Liver (tissue), 9 donors: Measurements from ENCODE around the gene SCAI. TPM values are rescaled to one million over a fixed set of nuclear protein-coding genes. Genes with fewer than 3 reads are reported as not detected.

Experiments used
- DNase-seq: peaks from one replicate; pipeline ENCODE4 v3.0.0-alpha.2; 2017; ENCODE audit warnings: low spot score
- H3K27ac ChIP-seq, 2 donors: one replicate each; pipeline ENCODE4 v1.7.0; 2013; ENCODE audit warnings: inconsistent platforms in 2 of 2, low read length in 2 of 2, control low read depth in 1 of 2, low read depth in 1 of 2, mild to moderate bottlenecking in 1 of 2
- H3K27me3 ChIP-seq, 4 donors: one replicate each; pipeline versions ENCODE4 v1.6.1 to v1.7.0; 2013; ENCODE audit warnings: low read length in 3 of 4, inconsistent platforms in 1 of 4, mild to moderate bottlenecking in 1 of 4, moderate library complexity in 1 of 4; ENCODE audit not compliant: control insufficient read depth in 4 of 4, insufficient read depth in 4 of 4
- H3K36me3 ChIP-seq, 4 donors: one replicate each; pipeline versions ENCODE4 v1.6.1 to v1.7.0; 2013; ENCODE audit warnings: low read length in 3 of 4, mild to moderate bottlenecking in 3 of 4, low read depth in 1 of 4, moderate library complexity in 1 of 4; ENCODE audit not compliant: control insufficient read depth in 4 of 4, insufficient read depth in 3 of 4
- H3K4me1 ChIP-seq, 4 donors: one replicate each; pipeline versions ENCODE4 v1.6.1 to v1.7.0; 2013; ENCODE audit warnings: low read length in 3 of 4, mild to moderate bottlenecking in 3 of 4, moderate library complexity in 1 of 4; ENCODE audit not compliant: control insufficient read depth in 4 of 4, insufficient read depth in 4 of 4
- H3K4me3 ChIP-seq, 3 donors: one replicate each; pipeline versions ENCODE4 v1.6.1 to v1.7.0; 2013; ENCODE audit warnings: low read length in 3 of 3, control low read depth in 1 of 3, low read depth in 1 of 3, mild to moderate bottlenecking in 1 of 3
- H3K9ac ChIP-seq, 2 donors: one replicate each; pipeline ENCODE4 v1.7.0; 2013; ENCODE audit warnings: low read length in 2 of 2, mild to moderate bottlenecking in 2 of 2, moderate library complexity in 2 of 2, control low read depth in 1 of 2, low read depth in 1 of 2
- H3K9me3 ChIP-seq, 4 donors: one replicate each; pipeline versions ENCODE4 v1.6.1 to v1.7.0; 2013; ENCODE audit warnings: low read length in 3 of 4; ENCODE audit not compliant: control insufficient read depth in 4 of 4
- EGR1 ChIP-seq, 2 donors: IDR thresholded peaks; 2 replicates each; pipeline ENCODE4 v1.6.1; 2016 to 2018; ENCODE audit warnings: antibody characterized with exemption in 2 of 2, low read depth in 2 of 2
- FOXA1 ChIP-seq: IDR thresholded peaks from 2 replicates; pipeline ENCODE4 v1.6.1; 2016; ENCODE audit warnings: antibody characterized with exemption
- FOXA2 ChIP-seq: IDR thresholded peaks from 2 replicates; pipeline ENCODE4 v1.6.1; 2016; ENCODE audit warnings: antibody characterized with exemption
- GABPA ChIP-seq, 2 donors: IDR thresholded peaks in 1 of 2; conservative IDR thresholded peaks in 1 of 2; 2 replicates each; pipeline ENCODE4 v1.6.1; 2016; ENCODE audit warnings: antibody characterized with exemption in 2 of 2, mild to moderate bottlenecking in 1 of 2, moderate library complexity in 1 of 2
- HNF4A ChIP-seq, 2 donors: conservative IDR thresholded peaks; 2 replicates each; pipeline ENCODE4 v1.6.1; 2016; ENCODE audit warnings: antibody characterized with exemption in 2 of 2, mild to moderate bottlenecking in 2 of 2
- JUND ChIP-seq, 2 donors: IDR thresholded peaks; 2 replicates each; pipeline ENCODE4 v1.6.1; 2016; ENCODE audit warnings: antibody characterized with exemption in 2 of 2
- MAX ChIP-seq: IDR thresholded peaks from 2 replicates; pipeline ENCODE4 v1.6.1; 2016; ENCODE audit warnings: antibody characterized with exemption
- NR2F2 ChIP-seq: IDR thresholded peaks from 2 replicates; pipeline ENCODE4 v1.6.1; 2016; ENCODE audit warnings: antibody characterized with exemption
- RAD21 ChIP-seq, 2 donors: IDR thresholded peaks; 2 replicates each; pipeline ENCODE4 v1.6.1; 2016; ENCODE audit warnings: antibody characterized with exemption in 2 of 2, mild to moderate bottlenecking in 2 of 2
- REST ChIP-seq: IDR thresholded peaks from 2 replicates; pipeline ENCODE4 v1.6.1; 2016; ENCODE audit warnings: antibody characterized with exemption, mild to moderate bottlenecking
- RXRA ChIP-seq, 2 donors: IDR thresholded peaks; 2 replicates each; pipeline ENCODE4 v1.6.1; 2017 to 2018; ENCODE audit warnings: antibody characterized with exemption in 2 of 2, mild to moderate bottlenecking in 1 of 2
- SP1 ChIP-seq: IDR thresholded peaks from 2 replicates; pipeline ENCODE4 v1.6.1; 2018; ENCODE audit warnings: antibody characterized with exemption, mild to moderate bottlenecking
- TAF1 ChIP-seq: conservative IDR thresholded peaks from 2 replicates; pipeline ENCODE4 v1.6.1; 2016; ENCODE audit warnings: antibody characterized with exemption, mild to moderate bottlenecking
- YY1 ChIP-seq: IDR thresholded peaks from 2 replicates; pipeline ENCODE4 v1.6.1; 2016; ENCODE audit warnings: antibody characterized with exemption, mild to moderate bottlenecking
- ZBTB33 ChIP-seq: IDR thresholded peaks from 2 replicates; pipeline ENCODE4 v1.6.1; 2016; ENCODE audit warnings: antibody characterized with exemption
- WGBS: extraction: QIAGEN DNeasy Blood & Tissue Kit; methylation state at CpG from one replicate; pipeline ENCODE4 v1.1.7; 2013; 5-methylcytosine and 5-hydroxymethylcytosine counted together
- polyA plus RNA-seq, 2 donors: library from polyadenylated mRNA; stranded (reverse) in 1 of 2; unstranded in 1 of 2; fragments of 200-250 nt in 1 of 2; fragments of >200 nt in 1 of 2; fragmentation: Nextera tagmentation in 1 of 2; extraction: Ambion mirVana in 1 of 2; gene quantifications; one replicate each; pipeline versions ENCODE4 v1.2.1 to v1.2.3, GENCODE V29; 2013 to 2015
- total RNA-seq, 2 donors: library from RNA; depleted of rRNA; stranded (reverse); fragments of >200 nt; gene quantifications; one replicate each; pipeline ENCODE4 v1.2.3, GENCODE V29; 2014
- TF ChIP-seq, protein P1 (sequence below): IDR thresholded peaks from 2 replicates; pipeline ENCODE4 v1.6.1; 2016; ENCODE audit warnings: antibody characterized with exemption
- TF ChIP-seq, protein P2 (sequence below): fragments of 150-350 bp; IDR thresholded peaks from 2 replicates; pipeline ENCODE4 v1.5.1; 2017; ENCODE audit warnings: improper control_type of control experiment, low read depth, low read length; ENCODE audit not compliant: missing input control
- donor health status: healthy.
- donor health status: healthy.
- donor health status: healthy.
- donor health status: healthy.
- donor health status: healthy.

The SCAI gene
- total and polyA plus RNA-seq, 4 donors: 0.24 to 5.3 (median 1.6) TPM

GRCh38 chr9:125161284-125161918, 18.1 kb upstream of the SCAI start:
- H3K4me1 ChIP-seq: peaks cover 0 to 7% (median 2%) of the 10 kb centered on the region in 4 donors
- H3K4me3 ChIP-seq: no peak overlapping the region
- no peak overlapping the region for H3K9ac ChIP-seq
- peaks cover 0 to 9% (median 5%) of the 10 kb centered on the region in 4 donors for H3K36me3 ChIP-seq
- DNase-seq: no peak
- H3K9me3 ChIP-seq: no peaks in the 10 kb centered on the region
- H3K27ac ChIP-seq: no peak overlapping the region
- WGBS: 58% methylated on average over 3 of the region's 3 CpGs
- H3K27me3 ChIP-seq: no peaks in the 10 kb centered on the region
- TF ChIP-seq SP1: no peak
- TF ChIP-seq, protein P1, sequence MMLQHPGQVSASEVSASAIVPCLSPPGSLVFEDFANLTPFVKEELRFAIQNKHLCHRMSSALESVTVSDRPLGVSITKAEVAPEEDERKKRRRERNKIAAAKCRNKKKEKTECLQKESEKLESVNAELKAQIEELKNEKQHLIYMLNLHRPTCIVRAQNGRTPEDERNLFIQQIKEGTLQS: no peak
- TF ChIP-seq HNF4A (conservative IDR thresholded peaks at IDR 0.05): no peak
- TF ChIP-seq RAD21 (IDR thresholded peaks at IDR 0.05): no peak
- TF ChIP-seq, protein P2, sequence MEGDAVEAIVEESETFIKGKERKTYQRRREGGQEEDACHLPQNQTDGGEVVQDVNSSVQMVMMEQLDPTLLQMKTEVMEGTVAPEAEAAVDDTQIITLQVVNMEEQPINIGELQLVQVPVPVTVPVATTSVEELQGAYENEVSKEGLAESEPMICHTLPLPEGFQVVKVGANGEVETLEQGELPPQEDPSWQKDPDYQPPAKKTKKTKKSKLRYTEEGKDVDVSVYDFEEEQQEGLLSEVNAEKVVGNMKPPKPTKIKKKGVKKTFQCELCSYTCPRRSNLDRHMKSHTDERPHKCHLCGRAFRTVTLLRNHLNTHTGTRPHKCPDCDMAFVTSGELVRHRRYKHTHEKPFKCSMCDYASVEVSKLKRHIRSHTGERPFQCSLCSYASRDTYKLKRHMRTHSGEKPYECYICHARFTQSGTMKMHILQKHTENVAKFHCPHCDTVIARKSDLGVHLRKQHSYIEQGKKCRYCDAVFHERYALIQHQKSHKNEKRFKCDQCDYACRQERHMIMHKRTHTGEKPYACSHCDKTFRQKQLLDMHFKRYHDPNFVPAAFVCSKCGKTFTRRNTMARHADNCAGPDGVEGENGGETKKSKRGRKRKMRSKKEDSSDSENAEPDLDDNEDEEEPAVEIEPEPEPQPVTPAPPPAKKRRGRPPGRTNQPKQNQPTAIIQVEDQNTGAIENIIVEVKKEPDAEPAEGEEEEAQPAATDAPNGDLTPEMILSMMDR: no peak
- no peak for TF ChIP-seq JUND (IDR thresholded peaks at IDR 0.05)
- no peak for TF ChIP-seq REST
- TF ChIP-seq YY1: no peak
- TF ChIP-seq EGR1 (IDR thresholded peaks at IDR 0.05; ENCODE audit: low read depth in 2 of 2): no peak
- TF ChIP-seq FOXA1: no peak
- no peak for TF ChIP-seq GABPA (IDR thresholded peaks at IDR 0.05 in 1 of 2, conservative IDR thresholded peaks at IDR 0.05 in 1 of 2)

GRCh38 chr9:125160750-125161149, 17.4 kb upstream of the SCAI start:
- Histone ChIP-seq H3K27me3 (no peaks in the 10 kb centered on the region), H3K9ac (no peak overlapping the region), H3K36me3 (peaks cover 0 to 9% (median 5%) of the 10 kb centered on the region in 4 donors), H3K9me3 (no peaks in the 10 kb centered on the region), H3K27ac (no peak overlapping the region), H3K4me1 (peaks cover 0 to 7% (median 2%) of the 10 kb centered on the region in 4 donors), H3K4me3 (no peak overlapping the region)
- TF ChIP-seq NR2F2: no peak
- TF ChIP-seq GABPA (IDR thresholded peaks at IDR 0.05 in 1 of 2, conservative IDR thresholded peaks at IDR 0.05 in 1 of 2): no peak
- DNase-seq: no peak

DNA sequence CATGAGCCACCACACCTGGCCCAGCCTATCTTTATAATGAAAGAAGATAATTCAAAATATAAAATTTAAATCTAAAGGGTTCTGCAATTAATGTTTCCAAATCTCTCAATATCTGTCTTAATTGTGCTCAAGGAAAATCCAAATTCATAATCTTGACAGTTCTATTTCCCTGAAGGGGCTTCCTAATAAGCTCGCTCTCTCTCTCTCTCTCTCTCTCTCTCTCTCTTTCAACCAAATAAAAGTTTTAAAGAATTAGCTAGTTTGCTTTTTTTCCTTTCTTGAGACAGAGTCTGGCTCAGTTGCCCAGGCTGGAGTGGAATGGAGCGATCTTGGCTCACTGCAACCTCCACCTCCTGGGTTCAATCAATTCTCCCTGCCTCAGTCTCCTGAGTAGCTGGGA, 13.2 kb upstream of the SCAI start:
- Histone ChIP-seq H3K27ac (no peak overlapping the region), H3K4me3 (no peak overlapping the region), H3K9ac (no peak overlapping the region), H3K27me3 (no peaks in the 10 kb centered on the region), H3K9me3 (no peaks in the 10 kb centered on the region), H3K4me1 (peaks cover 0 to 5% (median 2%) of the 10 kb centered on the region in 4 donors), H3K36me3 (peaks cover 0 to 26% (median 13%) of the 10 kb centered on the region in 4 donors)
- DNase-seq: no peak
- TF ChIP-seq GABPA (IDR thresholded peaks at IDR 0.05 in 1 of 2, conservative IDR thresholded peaks at IDR 0.05 in 1 of 2) (no peak), TAF1 (no peak), EGR1 (IDR thresholded peaks at IDR 0.05; ENCODE audit: low read depth in 2 of 2) (no peak), FOXA2 (no peak), ZBTB33 (no peak), YY1 (no peak), FOXA1 (no peak), MAX (no peak), RXRA (IDR thresholded peaks at IDR 0.05) (no peak), NR2F2 (no peak)
- WGBS: 95% methylated on average over 2 of the region's 2 CpGs
